H1 (cell line): ENCODE data around the gene ABHD14A. TPM values are rescaled to one million over a fixed set of nuclear protein-coding genes. Genes with fewer than 3 reads are reported as not detected.
A peak's percentile ranks its signal among the peaks of the same experiment; 100 is the strongest.

Experiments
- CTCF ChIA-PET: fragments of 300-600 bp; sonication (Branson Sonifier 250); formaldehyde crosslinking; loops from one replicate; lab custom pipeline; 2021; ENCODE audit not compliant: partially characterized antibody; lab: Charles Lee
- POLR2A ChIA-PET: fragments of 300-600 bp; sonication (Branson Sonifier 250); formaldehyde crosslinking; loops from one replicate; lab custom pipeline; 2021; ENCODE audit warnings: inconsistent platforms; ENCODE audit not compliant: partially characterized antibody; lab: Charles Lee
- DNase-seq, 2 experiments: peaks; one replicate each; pipeline versions ENCODE4 v3.0.0 to v3.0.0-alpha.2; 2010 to 2022; ENCODE audit warnings: low spot score in 2 of 2, low read depth in 1 of 2, mixed read lengths in 1 of 2
- FAIRE-seq: peaks from 2 replicates; lab custom pipeline; 2011; peaks lifted over from hg19 to GRCh38; lab: Jason Lieb, UNC
- H2AFZ ChIP-seq: 2 replicates; pipeline ENCODE4 v1.8.1; 2012; ENCODE audit warnings: low read length, inconsistent platforms
- H2AK5ac ChIP-seq: 2 replicates; pipeline ENCODE4 v1.6.1; 2013; ENCODE audit warnings: low read depth, low read length
- H2BK120ac ChIP-seq: replicated peaks from 2 replicates; pipeline ENCODE3; 2013; ENCODE audit warnings: low read depth, low read length, inconsistent platforms
- H2BK12ac ChIP-seq: 2 replicates; pipeline ENCODE4 v1.6.1; 2013; ENCODE audit warnings: low read depth, low read length
- H2BK15ac ChIP-seq: 2 replicates; pipeline ENCODE4 v1.6.1; 2013; ENCODE audit warnings: low read length
- H2BK20ac ChIP-seq: 2 replicates; pipeline ENCODE4 v1.6.1; 2013; ENCODE audit warnings: low read length
- H2BK5ac ChIP-seq: 2 replicates; pipeline ENCODE4 v1.6.1; 2013; ENCODE audit warnings: low read depth, low read length
- H3K14ac ChIP-seq: 2 replicates; pipeline ENCODE4 v1.6.1; 2013; ENCODE audit warnings: inconsistent platforms; ENCODE audit not compliant: insufficient read length
- H3K18ac ChIP-seq: 2 replicates; pipeline ENCODE4 v1.6.1; 2013; ENCODE audit warnings: low read length; ENCODE audit errors: extremely low read depth
- H3K23ac ChIP-seq: 2 replicates; pipeline ENCODE4 v1.6.1; 2013; ENCODE audit warnings: inconsistent platforms; ENCODE audit not compliant: insufficient read length
- H3K23me2 ChIP-seq: 2 replicates; pipeline ENCODE4 v1.6.1; 2013; ENCODE audit warnings: low read depth, low read length
- H3K27ac ChIP-seq: 2 replicates; pipeline ENCODE4 v1.6.1; 2011; ENCODE audit warnings: low read depth, low read length, inconsistent platforms
- H3K27me3 ChIP-seq, 4 experiments: replicated peaks in 1 of 4; 1 replicate in 1 of 4; 2 replicates in 3 of 4; pipeline versions ENCODE4 v1.6.1 to v1.8.1; 2011 to 2013; ENCODE audit warnings: low read length in 3 of 4, mild to moderate bottlenecking in 3 of 4, inconsistent platforms in 2 of 4, mixed read lengths in 2 of 4, moderate library complexity in 1 of 4; ENCODE audit not compliant: control insufficient read depth in 3 of 4, insufficient read depth in 3 of 4; ENCODE audit errors: extremely low read depth in 1 of 4
- H3K36me3 ChIP-seq, 4 experiments: 2 replicates each; pipeline versions ENCODE4 v1.6.1 to v1.8.1; 2011 to 2013; ENCODE audit warnings: mild to moderate bottlenecking in 4 of 4, low read length in 3 of 4, moderate library complexity in 2 of 4, control low read depth in 1 of 4, inconsistent platforms in 1 of 4; ENCODE audit not compliant: insufficient read depth in 4 of 4, control insufficient read depth in 2 of 4
- H3K4ac ChIP-seq: replicated peaks from 2 replicates; pipeline ENCODE3; 2013; ENCODE audit warnings: low read length, low read depth, mixed read lengths, inconsistent platforms; ENCODE audit not compliant: insufficient read length
- H3K4me1 ChIP-seq, 4 experiments: replicated peaks in 1 of 4; 1 replicate in 1 of 4; 2 replicates in 3 of 4; pipeline versions ENCODE4 v1.6.1 to v1.8.1; 2011 to 2013; ENCODE audit warnings: low read length in 3 of 4, inconsistent platforms in 2 of 4, mixed read lengths in 1 of 4; ENCODE audit not compliant: insufficient read depth in 4 of 4, control insufficient read depth in 3 of 4
- H3K4me2 ChIP-seq, 2 experiments: 2 replicates each; pipeline versions ENCODE4 v1.6.1 to v1.8.1; 2011 to 2013; ENCODE audit warnings: low read depth in 2 of 2, low read length in 2 of 2, control low read depth in 1 of 2, inconsistent platforms in 1 of 2, mild to moderate bottlenecking in 1 of 2; ENCODE audit not compliant: insufficient read depth in 1 of 2
- H3K4me3 ChIP-seq, 4 experiments: fragments of 200-600, 300-600 bp in 1 of 4; sonication (generic), shearing (Covaris generic), sonication (Bioruptor Twin) in 1 of 4; 2 replicates each; pipeline versions ENCODE4 v1.5.1 to v1.8.1; 2011 to 2016; ENCODE audit warnings: low read length in 4 of 4, low read depth in 3 of 4, control low read depth in 2 of 4, inconsistent platforms in 2 of 4, mild to moderate bottlenecking in 2 of 4, mixed read lengths in 1 of 4, moderate library complexity in 1 of 4; ENCODE audit not compliant: insufficient read depth in 2 of 4; ENCODE audit errors: extremely low read depth in 1 of 4
- H3K56ac ChIP-seq: replicated peaks from 2 replicates; pipeline ENCODE3; 2013; ENCODE audit warnings: low read depth, mild to moderate bottlenecking, mixed read lengths, low read length, inconsistent platforms; ENCODE audit not compliant: insufficient read length
- H3K79me1 ChIP-seq: 2 replicates; pipeline ENCODE4 v1.6.1; 2013; ENCODE audit warnings: low read depth, low read length, control low read depth
- H3K79me2 ChIP-seq, 2 experiments: 2 replicates each; pipeline versions ENCODE4 v1.6.1 to v1.8.1; 2012 to 2013; ENCODE audit warnings: low read length in 2 of 2, mild to moderate bottlenecking in 2 of 2, inconsistent platforms in 1 of 2; ENCODE audit not compliant: insufficient read depth in 2 of 2, control insufficient read depth in 1 of 2
- H3K9ac ChIP-seq, 4 experiments: replicated peaks in 1 of 4; 1 replicate in 1 of 4; 2 replicates in 3 of 4; pipeline versions ENCODE4 v1.6.1 to v1.8.1; 2011 to 2013; ENCODE audit warnings: low read depth in 3 of 4, low read length in 3 of 4, control low read depth in 2 of 4, mild to moderate bottlenecking in 2 of 4, moderate library complexity in 2 of 4, inconsistent platforms in 1 of 4; ENCODE audit errors: extremely low read depth in 1 of 4
- H3K9me3 ChIP-seq, 2 experiments: 2 replicates each; pipeline versions ENCODE4 v1.6.1 to v1.8.1; 2012 to 2013; ENCODE audit warnings: mild to moderate bottlenecking in 2 of 2, moderate library complexity in 2 of 2, control low read depth in 1 of 2, inconsistent platforms in 1 of 2, low read depth in 1 of 2, low read length in 1 of 2, mixed read lengths in 1 of 2; ENCODE audit not compliant: insufficient read depth in 2 of 2
- H4K20me1 ChIP-seq, 2 experiments: replicated peaks in 1 of 2; 2 replicates each; pipeline versions ENCODE3 to v1.8.1; 2011 to 2013; ENCODE audit warnings: inconsistent platforms in 2 of 2, low read length in 2 of 2, mild to moderate bottlenecking in 1 of 2; ENCODE audit not compliant: insufficient read depth in 2 of 2, control insufficient read depth in 1 of 2
- H4K5ac ChIP-seq: 2 replicates; pipeline ENCODE4 v1.6.1; 2013; ENCODE audit warnings: low read length, low read depth, mixed read lengths, inconsistent platforms; ENCODE audit not compliant: insufficient read length
- H4K8ac ChIP-seq: 2 replicates; pipeline ENCODE4 v1.8.0; 2013; ENCODE audit warnings: mild to moderate bottlenecking, moderate library complexity, low read length, inconsistent platforms; ENCODE audit not compliant: insufficient read depth; ENCODE audit errors: extremely low read depth
- H4K91ac ChIP-seq: replicated peaks from 2 replicates; pipeline ENCODE3; 2013; ENCODE audit warnings: low read length, mixed read lengths, inconsistent platforms; ENCODE audit not compliant: insufficient read length
- BRCA1 ChIP-seq: IDR thresholded peaks from 2 replicates; pipeline ENCODE4 v1.6.1; 2012; ENCODE audit warnings: low read depth, low read length, improper control_type of control experiment
- CBX5 ChIP-seq: fragments of 300-800, 300-1000 bp; sonication (generic); IDR thresholded peaks from 2 replicates; pipeline ENCODE4 v1.7.1; 2016; ENCODE audit warnings: antibody characterized with exemption, low read length, low read depth
- CEBPB ChIP-seq: IDR thresholded peaks from 2 replicates; pipeline ENCODE4 v1.6.1; 2012; ENCODE audit warnings: low read depth, low read length
- CREB1 ChIP-seq: IDR thresholded peaks from 2 replicates; pipeline ENCODE4 v1.6.1; 2012; ENCODE audit warnings: inconsistent platforms
- E2F6 ChIP-seq: IDR thresholded peaks from 2 replicates; pipeline ENCODE4 v1.6.1; 2012; ENCODE audit warnings: inconsistent platforms
- EZH2 ChIP-seq: fragments of 200-600 bp; sonication (generic); IDR thresholded peaks from 2 replicates; pipeline ENCODE4 v1.7.1; 2012; ENCODE audit warnings: low read depth, mild to moderate bottlenecking, moderate library complexity, low read length, inconsistent platforms; ENCODE audit not compliant: severe bottlenecking
- MAFK ChIP-seq: IDR thresholded peaks from 2 replicates; pipeline ENCODE4 v1.6.1; 2012; ENCODE audit warnings: low read depth, mild to moderate bottlenecking, improper control_type of control experiment, low read length
- POLR2A ChIP-seq, 2 experiments: IDR thresholded peaks; 1 replicate in 1 of 2; 2 replicates in 1 of 2; pipeline ENCODE4 v1.6.1; 2011; ENCODE audit warnings: low read depth in 2 of 2, low read length in 2 of 2, mild to moderate bottlenecking in 2 of 2; ENCODE audit errors: control extremely low read depth in 1 of 2
- SUZ12 ChIP-seq: fragments of 200-600 bp; sonication (generic); IDR thresholded peaks from 2 replicates; pipeline ENCODE4 v1.6.1; 2012; ENCODE audit warnings: mild to moderate bottlenecking, inconsistent platforms, low read length, moderate library complexity, mixed read lengths
- YY1 ChIP-seq: IDR thresholded peaks from 2 replicates; pipeline ENCODE4 v1.6.1; 2011; ENCODE audit warnings: low read depth, mild to moderate bottlenecking, low read length
- WGBS, 2 experiments: shearing (Covaris generic) in 1 of 2; methylation state at CpG; one replicate each; pipeline versions ENCODE4 v1.1.6 to v1.1.7; 2013 to 2015; ENCODE audit warnings: low lambda C conversion rate in 2 of 2, mixed read lengths in 2 of 2, inconsistent platforms in 1 of 2, low coverage in 1 of 2, missing lambda C conversion rate in 1 of 2; ENCODE audit not compliant: insufficient replicate concordance in 2 of 2, insufficient coverage in 1 of 2, insufficient read length in 1 of 2; ENCODE audit errors: extremely low coverage in 1 of 2, missing lambda C conversion rate in 1 of 2; 5-methylcytosine and 5-hydroxymethylcytosine counted together
- polyA plus RNA-seq, 7 experiments: library from polyadenylated mRNA; depleted of rRNA in 3 of 7; stranded (reverse) in 5 of 7; unstranded in 2 of 7; fragments of >200 nt in 5 of 7; fragments of 200-250 nt in 2 of 7; gene quantifications; 1 replicate in 5 of 7; 2 replicates in 1 of 7; 4 replicates in 1 of 7; pipeline versions ENCODE4 v1.2.1 to v1.2.3, GENCODE V29; 2011 to 2013; ENCODE audit warnings: missing spikeins in 2 of 7, mixed read lengths in 2 of 7
- total RNA-seq: library from RNA; stranded (reverse); fragmentation: NEBNext Ultra II Directional; extraction: Animal tissue kit (Norgen Biotek cat#: 25700); gene quantifications from 2 replicates; pipeline ENCODE4 v1.2.1, GENCODE V29; 2021

Gene ABHD14A
- total and polyA plus RNA-seq, 2 of the 8 experiments (the other 6 are each of a cell fraction or from before 2014, with no cell fraction given), result 4.6 to 9.8 TPM

- Histone ChIP-seq H3K23ac (no peak within 1 kb of the TSS), H2BK12ac (peak within 1 kb of the TSS; percentile 86; the same call in 1 of the 2 replicates), H3K4me2 (peak within 1 kb of the TSS; percentile 59 to 88), H3K14ac (no peak within 1 kb of the TSS), H3K79me1 (no peaks in the 10 kb centered on the region), H4K91ac (peak within 1 kb of the TSS; percentile 61), H3K9ac (peak within 1 kb of the TSS in 2 of 4 experiments; percentile 9 to 14; a peak in 2 of 7 replicates), H3K4ac (peak within 1 kb of the TSS; percentile 6), H2BK20ac (no peak within 1 kb of the TSS), H3K18ac (peak within 1 kb of the TSS; percentile 71)
- WGBS, 2 experiments, result 30% methylated on average over 16 of the region's 33 CpGs; no CpG with 5 or more reads in 1 of the 2 experiments
- ChIA-PET POLR2A (interaction anchor here (0.7 to 15.7 kb wide), 7 partner anchors 9 to 38 kb away, joined by 4 to 148 read pairs (median 13); partner anchors contain the start of genes ABHD14B, ACY1, PARP3 and PCBP4), CTCF (interaction anchor here (0.9 to 5.7 kb wide), 7 partner anchors 8 to 98 kb away, joined by 3 to 29 read pairs (median 7); partner anchors contain the start of genes ABHD14A, ABHD14B, PARP3 and RRP9)
- no peak for FAIRE-seq
- TF ChIP-seq CREB1 (peak; percentile 93), CBX5 (no peak), MAFK (no peak), EZH2 (peak; percentile 51), CEBPB (no peak), E2F6 (peak; percentile 83), BRCA1 (no peak), POLR2A (IDR thresholded peaks at IDR 0.05; ENCODE audit: control extremely low read depth in 1 of 2, low read depth in 2 of 2, low read length in 2 of 2) (peak in 1 of 2 experiments; percentile 24; a peak in 1 of 3 replicates), YY1 (peak; percentile 61; the same call in 1 of the 2 replicates), SUZ12 (peak; percentile 52; the same call in 1 of the 2 replicates)
- TF ChIP-seq, all 59 proteins: peak for 6
- Histone ChIP-seq H3K9me3 (no peaks in the 10 kb centered on the region), H3K27ac (no peak within 1 kb of the TSS), H3K36me3 (no peaks in the 10 kb centered on the region), H3K79me2 (no peaks in the 10 kb centered on the region), H2AFZ (peak within 1 kb of the TSS; percentile 92; the same call in 1 of the 2 replicates), H4K8ac (peak within 1 kb of the TSS; percentile 91), H3K4me3 (peak within 1 kb of the TSS; percentile 13 to 66 (median 48)), H2AK5ac (no peak within 1 kb of the TSS), H3K4me1 (peaks cover 0 to 15% (median 7%) of the 10 kb centered on the region in 4 experiments; a peak in 6 of 7 replicates), H3K56ac (no peak within 1 kb of the TSS), H2BK120ac (no peak within 1 kb of the TSS), H3K23me2 (peaks cover 8% of the 10 kb centered on the region; the same call in 1 of the 2 replicates), H4K5ac (no peak within 1 kb of the TSS), H2BK15ac (peak within 1 kb of the TSS; percentile 99), H3K27me3 (peaks cover 15 to 43% (median 35%) of the 10 kb centered on the region in 4 experiments), H2BK5ac (no peak within 1 kb of the TSS), H4K20me1 (peaks cover 0 to 2% of the 10 kb centered on the region in 2 experiments)
- no peak for DNase-seq
These were observed 19.5 kb upstream of the ABHD14A start, which contains the start of gene GPR62 for GRCh38 chr3:51955175-51955892. Gene GPR62 (plus strand): TSS chr3:51955381. CDS start chr3:51955653, 272 bp downstream.
